ENCODE results near the gene SCUBE1.
A peak's percentile ranks its signal among the peaks of the same experiment; 100 is the strongest.

Gene SCUBE1

GRCh38 chr22:43344520-43344787 lies 1.3 kb upstream of the SCUBE1 start:
- H3K27ac Mint-ChIP-seq: no peak overlapping the region
- H3K36me3 Mint-ChIP-seq (ENCODE audit: low read depth): no peaks in the 10 kb centered on the region
- intact Hi-C loops (cut with micrococcal nuclease): no loop called here
- H3K9me3 Mint-ChIP-seq: no peaks in the 10 kb centered on the region
- H3K27me3 Mint-ChIP-seq: peaks cover 47% of the 10 kb centered on the region
- peaks cover 49% of the 10 kb centered on the region for H3K4me1 Mint-ChIP-seq (ENCODE audit: low read depth)
- H3K4me3 Mint-ChIP-seq: no peak overlapping the region

DNA sequence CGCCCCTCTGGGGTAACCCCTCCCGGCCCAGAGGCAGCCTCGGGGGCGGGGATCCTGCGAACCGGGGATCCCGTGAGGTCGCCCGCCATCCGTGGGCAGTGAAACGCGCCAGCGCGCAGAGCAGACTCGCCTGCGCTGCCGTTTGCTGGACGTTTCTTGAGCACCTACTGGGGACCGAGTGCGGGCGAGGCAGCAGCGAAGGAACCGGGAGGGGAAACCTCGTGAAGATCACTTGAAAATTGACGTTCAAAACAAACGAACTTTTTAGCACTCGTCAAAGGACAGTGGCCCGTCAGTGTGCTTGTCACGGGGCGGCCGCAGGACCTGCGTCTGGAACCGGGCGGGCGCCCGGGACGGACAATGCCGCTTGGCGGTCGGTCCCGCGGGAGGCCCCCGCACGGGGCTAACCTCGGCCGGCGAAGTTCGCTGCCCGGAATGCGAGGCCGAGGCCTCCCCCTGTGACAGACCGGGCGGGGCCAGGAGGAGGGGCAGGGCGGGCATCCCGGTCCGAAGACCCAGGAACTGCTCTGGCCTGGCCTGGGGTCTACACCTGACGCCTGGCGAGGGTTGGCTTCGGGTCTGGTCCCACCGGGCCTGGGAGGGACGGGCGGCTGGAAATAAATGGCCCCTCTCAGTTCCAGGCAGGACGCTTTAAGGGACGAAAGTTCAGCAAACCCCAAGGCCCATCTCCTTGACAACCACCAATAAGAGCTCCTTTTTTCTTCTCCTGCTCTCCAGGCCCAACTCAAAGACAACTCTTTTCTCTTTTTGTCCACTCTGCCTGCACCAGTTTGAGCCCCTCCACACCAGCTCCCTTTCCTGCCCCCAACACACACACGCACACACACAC lies 723 bp upstream of the SCUBE1 start:
- Mint-ChIP-seq H3K4me3 (no peak overlapping the region), H3K27ac (no peak overlapping the region), H3K4me1 (ENCODE audit: low read depth) (peaks cover 49% of the 10 kb centered on the region), H3K27me3 (peaks cover 49% of the 10 kb centered on the region), H3K36me3 (ENCODE audit: low read depth) (no peaks in the 10 kb centered on the region), H3K9me3 (no peaks in the 10 kb centered on the region)
- intact Hi-C loops (cut with micrococcal nuclease): no loop called here

DNA sequence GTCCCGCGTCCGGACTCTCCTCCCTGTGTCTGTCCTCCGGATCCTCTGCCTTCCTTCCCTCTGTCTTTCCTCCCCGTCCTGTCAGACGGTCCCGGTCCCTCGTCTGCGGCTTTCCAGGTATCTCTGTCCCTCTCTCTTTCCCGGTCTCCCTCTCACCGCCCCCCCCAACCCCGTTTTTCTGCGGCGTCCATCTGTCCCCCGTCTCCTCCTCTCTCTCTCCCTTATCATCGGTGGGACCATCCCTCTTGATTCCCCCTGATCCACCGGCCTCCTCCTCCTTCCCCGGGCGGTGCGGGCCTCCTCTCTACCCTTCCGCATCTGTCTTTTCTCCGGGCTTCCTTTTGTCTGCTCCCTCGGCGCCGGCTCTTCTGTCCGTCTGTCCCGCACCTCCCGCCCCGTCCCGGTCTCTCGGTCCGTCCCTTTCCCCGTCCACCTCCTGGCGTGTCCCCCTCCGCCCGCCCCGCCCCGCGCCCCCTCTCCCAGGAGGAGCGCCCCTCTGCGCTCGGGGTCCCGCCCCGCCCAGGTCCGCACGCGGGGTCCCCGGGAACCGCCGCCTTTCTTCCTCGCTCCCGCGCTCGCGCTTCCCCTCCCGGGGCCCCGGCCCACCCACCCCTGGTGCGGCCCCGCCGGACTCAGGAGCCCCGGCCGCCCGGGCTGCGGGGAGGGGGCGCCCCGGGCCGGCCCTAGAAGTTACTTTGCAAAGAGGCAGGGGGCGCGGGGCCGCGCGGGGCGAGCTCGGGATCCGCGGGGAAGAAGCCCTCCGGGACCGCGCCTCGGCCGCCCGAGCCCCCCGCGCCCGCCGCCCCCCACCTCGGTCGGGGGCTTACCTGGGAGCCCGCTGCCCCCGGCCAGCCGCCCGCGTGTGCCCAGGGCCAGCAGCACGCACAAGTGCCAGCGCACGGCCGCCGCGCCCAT lies 568 bp downstream of the SCUBE1 start:
- intact Hi-C loops (cut with micrococcal nuclease): no loop called here
- Mint-ChIP-seq H3K36me3 (ENCODE audit: low read depth) (no peaks in the 10 kb centered on the region), H3K4me3 (peak overlapping the region; percentile 28), H3K27ac (no peak overlapping the region), H3K9me3 (no peaks in the 10 kb centered on the region), H3K4me1 (ENCODE audit: low read depth) (peaks cover 43% of the 10 kb centered on the region), H3K27me3 (peaks cover 52% of the 10 kb centered on the region)

DNA sequence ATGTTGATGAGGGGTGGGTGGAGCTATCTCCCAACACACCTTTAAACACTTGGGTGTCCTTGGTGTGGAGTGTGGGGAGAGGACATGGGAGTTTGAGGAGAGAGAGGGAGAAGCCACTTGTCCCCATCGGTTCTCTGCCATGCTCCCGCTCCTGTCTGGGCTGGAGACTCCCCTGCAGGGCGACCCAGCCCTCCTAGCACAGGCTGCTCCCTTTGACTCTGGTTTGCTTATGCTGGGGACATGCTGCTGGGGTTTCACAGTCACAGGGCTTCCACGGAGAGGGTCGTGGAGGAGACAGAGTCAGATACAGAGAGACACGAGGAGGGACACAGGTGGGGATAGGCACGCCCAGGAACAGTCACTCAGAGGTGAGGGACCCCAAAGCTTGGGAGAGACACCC lies 1.6 kb downstream of the SCUBE1 start:
- Mint-ChIP-seq H3K27me3 (peaks cover 52% of the 10 kb centered on the region), H3K4me3 (no peak overlapping the region), H3K36me3 (ENCODE audit: low read depth) (no peaks in the 10 kb centered on the region), H3K27ac (no peak overlapping the region), H3K9me3 (no peaks in the 10 kb centered on the region), H3K4me1 (ENCODE audit: low read depth) (peaks cover 33% of the 10 kb centered on the region)
- intact Hi-C loops (cut with micrococcal nuclease): no loop called here

DNA sequence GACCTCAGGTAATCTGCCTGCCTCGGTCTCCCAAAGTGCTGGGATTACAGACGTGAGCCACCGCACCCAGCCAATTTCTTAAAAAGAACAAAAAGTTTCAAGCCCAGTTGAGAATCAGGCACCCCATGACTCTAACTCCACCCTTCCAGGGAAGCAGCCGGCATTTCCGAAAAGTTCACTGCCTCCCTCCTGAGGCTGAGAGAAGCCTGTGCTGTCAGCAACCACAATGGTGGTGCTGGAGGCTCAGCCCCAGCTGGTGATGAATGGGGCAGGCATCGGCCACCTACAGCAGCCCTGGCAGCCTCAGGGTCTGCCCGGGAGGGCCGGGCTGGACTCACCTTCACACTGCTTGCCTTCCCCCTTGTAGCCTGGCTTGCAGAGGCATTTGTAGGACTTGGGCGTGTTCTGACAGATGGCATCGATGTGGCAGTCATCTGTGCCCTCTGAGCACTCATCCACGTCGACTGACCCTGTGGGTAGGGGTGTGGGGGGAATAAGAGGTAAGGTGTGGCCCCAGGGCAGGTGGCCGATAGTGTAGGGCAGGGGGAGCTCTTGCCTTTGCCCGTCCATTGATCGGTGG lies 4.3 kb downstream of the SCUBE1 start:
- H3K4me1 Mint-ChIP-seq (ENCODE audit: low read depth): peaks cover 11% of the 10 kb centered on the region
- H3K27me3 Mint-ChIP-seq: peaks cover 37% of the 10 kb centered on the region
- intact Hi-C loops (cut with micrococcal nuclease): no loop called here
- no peak overlapping the region for H3K4me3 Mint-ChIP-seq
- H3K36me3 Mint-ChIP-seq (ENCODE audit: low read depth): no peaks in the 10 kb centered on the region
- no peaks in the 10 kb centered on the region for H3K9me3 Mint-ChIP-seq
- H3K27ac Mint-ChIP-seq: no peak overlapping the region

DNA sequence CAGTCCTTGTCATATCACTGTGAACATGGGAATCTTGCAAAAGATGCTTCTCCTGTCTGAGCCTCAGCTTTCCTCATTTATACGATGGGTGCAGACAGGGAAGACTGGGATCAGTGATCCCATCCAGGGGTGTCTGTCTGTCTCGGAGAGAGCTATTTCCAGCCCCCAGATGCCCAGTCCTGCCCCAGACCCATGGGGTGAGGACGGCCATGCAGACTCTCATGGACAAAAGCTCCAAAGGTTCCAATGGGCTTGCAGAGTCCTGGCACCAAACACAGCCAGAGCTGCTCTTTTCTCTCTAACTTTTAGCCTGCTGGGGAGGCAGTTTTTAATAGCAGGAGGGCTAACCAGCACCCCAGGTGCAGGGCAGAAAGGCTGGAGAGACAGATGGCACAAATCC lies 5.2 kb downstream of the SCUBE1 start:
- Mint-ChIP-seq H3K27ac (no peak overlapping the region), H3K36me3 (ENCODE audit: low read depth) (no peaks in the 10 kb centered on the region)
- intact Hi-C loops (cut with micrococcal nuclease): no loop called here

GRCh38 chr22:43337385-43337784 lies 5.8 kb downstream of the SCUBE1 start:
- intact Hi-C loops (cut with micrococcal nuclease): no loop called here

More for the DNA sequence above, 5.2 kb downstream of the SCUBE1 start:
- Mint-ChIP-seq H3K27me3 (peaks cover 34% of the 10 kb centered on the region), H3K4me1 (ENCODE audit: low read depth) (peaks cover 11% of the 10 kb centered on the region), H3K4me3 (no peak overlapping the region), H3K9me3 (no peaks in the 10 kb centered on the region)

DNA sequence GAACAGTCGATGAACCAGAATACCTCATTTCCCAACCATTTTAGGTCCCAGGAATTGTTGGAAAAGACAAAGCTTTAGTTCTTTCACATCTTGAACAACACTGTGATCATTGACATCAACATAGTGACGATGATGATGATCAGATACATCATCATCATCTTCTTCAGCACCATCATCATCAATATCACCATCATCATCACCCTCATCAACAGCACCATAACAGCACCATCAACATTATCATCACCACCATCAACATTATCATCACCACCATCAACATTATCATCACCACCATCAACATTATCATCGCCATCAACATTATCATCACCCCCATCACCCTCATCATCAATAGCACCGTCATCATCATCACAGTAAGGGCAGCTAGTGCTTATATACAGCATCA lies 8.8 kb downstream of the SCUBE1 start:
- no peaks in the 10 kb centered on the region for H3K36me3 Mint-ChIP-seq (ENCODE audit: low read depth)
- H3K4me3 Mint-ChIP-seq: no peak overlapping the region
- no peaks in the 10 kb centered on the region for H3K9me3 Mint-ChIP-seq
- intact Hi-C loops (cut with micrococcal nuclease): no loop called here
- H3K4me1 Mint-ChIP-seq (ENCODE audit: low read depth): no peaks in the 10 kb centered on the region
- H3K27ac Mint-ChIP-seq: no peak overlapping the region
- H3K27me3 Mint-ChIP-seq: peaks cover 4% of the 10 kb centered on the region

More at GRCh38 chr22:43337385-43337784, 5.8 kb downstream of the SCUBE1 start:
- H3K27me3 Mint-ChIP-seq: peaks cover 31% of the 10 kb centered on the region
- H3K9me3 Mint-ChIP-seq: no peaks in the 10 kb centered on the region
- H3K27ac Mint-ChIP-seq: no peak overlapping the region
- H3K4me3 Mint-ChIP-seq: no peak overlapping the region
- H3K36me3 Mint-ChIP-seq (ENCODE audit: low read depth): no peaks in the 10 kb centered on the region
- peaks cover 8% of the 10 kb centered on the region for H3K4me1 Mint-ChIP-seq (ENCODE audit: low read depth)

- H3K27me3 Mint-ChIP-seq: peaks cover 3% of the 10 kb centered on the region
- no peak overlapping the region for H3K4me3 Mint-ChIP-seq
- intact Hi-C loops (cut with micrococcal nuclease): no loop called here
- H3K9me3 Mint-ChIP-seq: no peaks in the 10 kb centered on the region
- no peaks in the 10 kb centered on the region for H3K36me3 Mint-ChIP-seq (ENCODE audit: low read depth)
- no peaks in the 10 kb centered on the region for H3K4me1 Mint-ChIP-seq (ENCODE audit: low read depth)
- no peak overlapping the region for H3K27ac Mint-ChIP-seq
These were observed 9.2 kb downstream of the SCUBE1 start for GRCh38 chr22:43333978-43334377.

DNA sequence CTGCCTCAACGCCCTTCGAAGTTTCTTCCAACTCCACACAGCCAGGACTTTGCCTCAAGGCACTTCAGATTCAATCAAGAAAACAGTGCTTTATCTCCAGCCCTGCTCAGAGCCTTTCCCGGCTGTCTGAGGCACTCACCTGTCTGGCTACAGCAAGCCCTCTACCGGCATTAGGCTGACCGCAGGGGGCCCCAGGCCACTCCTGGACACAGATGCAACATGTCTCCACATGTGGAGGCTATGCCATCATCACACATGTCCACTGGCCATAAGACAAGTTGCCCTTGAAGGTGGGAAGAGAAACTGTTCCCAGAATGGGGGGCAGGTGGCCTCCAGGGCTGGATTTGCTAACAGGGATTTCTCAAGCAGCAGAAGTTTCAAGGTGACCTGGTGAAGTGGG lies 10.0 kb downstream of the SCUBE1 start:
- Mint-ChIP-seq H3K4me1 (ENCODE audit: low read depth) (no peaks in the 10 kb centered on the region), H3K4me3 (no peak overlapping the region), H3K27me3 (peaks cover 2% of the 10 kb centered on the region), H3K27ac (no peak overlapping the region), H3K36me3 (ENCODE audit: low read depth) (no peaks in the 10 kb centered on the region), H3K9me3 (no peaks in the 10 kb centered on the region)
- intact Hi-C loops (cut with micrococcal nuclease): no loop called here

GRCh38 chr22:43331698-43332097 lies 11.5 kb downstream of the SCUBE1 start:
- Mint-ChIP-seq H3K4me3 (no peak overlapping the region), H3K36me3 (ENCODE audit: low read depth) (no peaks in the 10 kb centered on the region)
- intact Hi-C loops (cut with micrococcal nuclease): no loop called here

GRCh38 chr22:43331069-43331451 lies 12.1 kb downstream of the SCUBE1 start:
- H3K27me3 Mint-ChIP-seq: peaks cover 2% of the 10 kb centered on the region
- H3K9me3 Mint-ChIP-seq: no peaks in the 10 kb centered on the region
- H3K4me1 Mint-ChIP-seq (ENCODE audit: low read depth): no peaks in the 10 kb centered on the region
- no peaks in the 10 kb centered on the region for H3K36me3 Mint-ChIP-seq (ENCODE audit: low read depth)
- H3K4me3 Mint-ChIP-seq: no peak overlapping the region
- H3K27ac Mint-ChIP-seq: no peak overlapping the region
- intact Hi-C loops (cut with micrococcal nuclease): no loop called here

More at GRCh38 chr22:43331698-43332097, 11.5 kb downstream of the SCUBE1 start:
- Mint-ChIP-seq H3K27ac (no peak overlapping the region), H3K4me1 (ENCODE audit: low read depth) (no peaks in the 10 kb centered on the region), H3K9me3 (no peaks in the 10 kb centered on the region), H3K27me3 (peaks cover 1% of the 10 kb centered on the region)

DNA sequence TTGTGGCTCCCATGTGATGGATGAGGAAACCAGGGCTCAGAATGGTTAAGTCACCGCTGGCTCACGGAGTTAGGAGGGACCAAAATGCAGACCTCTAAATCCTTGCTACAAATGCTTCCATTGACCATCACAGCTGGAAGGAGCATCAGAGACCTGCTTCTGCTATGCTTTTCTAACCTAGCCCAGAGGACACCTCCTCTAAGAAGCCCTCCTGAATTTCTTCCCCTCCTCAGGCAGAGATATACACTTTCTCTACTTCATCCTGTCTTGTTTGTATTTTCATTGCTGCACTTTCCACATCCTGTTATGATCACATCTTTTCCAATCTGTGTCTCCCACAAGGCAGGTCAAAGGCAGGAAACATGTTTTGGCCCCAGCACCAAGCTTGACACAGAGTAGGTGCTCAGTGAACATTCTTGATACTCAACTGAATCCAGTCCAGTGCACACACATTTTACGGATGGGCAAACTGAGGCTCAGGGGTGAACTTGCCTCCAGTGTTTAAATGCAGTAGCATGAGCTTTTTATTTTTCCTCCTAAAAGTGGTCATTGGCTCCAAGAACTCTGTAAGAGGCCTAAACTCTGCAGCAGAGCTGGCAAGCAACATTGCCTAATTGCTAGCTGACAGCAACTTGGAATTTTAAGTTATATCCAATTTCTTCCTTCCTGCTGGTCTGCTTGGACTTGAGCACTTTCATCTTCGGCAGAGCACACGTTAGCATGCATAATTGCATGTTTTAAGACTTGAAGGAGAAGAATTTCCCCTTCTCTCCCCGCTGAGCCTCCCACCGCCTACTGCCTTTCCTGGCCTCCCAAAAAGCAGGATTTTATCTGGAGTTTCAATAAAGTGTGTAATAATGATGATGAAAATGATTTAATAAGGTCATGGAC lies 12.7 kb downstream of the SCUBE1 start:
- peaks cover 2% of the 10 kb centered on the region for H3K27me3 Mint-ChIP-seq
- intact Hi-C loops (cut with micrococcal nuclease): no loop called here
- H3K9me3 Mint-ChIP-seq: no peaks in the 10 kb centered on the region
- no peaks in the 10 kb centered on the region for H3K36me3 Mint-ChIP-seq (ENCODE audit: low read depth)
- H3K27ac Mint-ChIP-seq: no peak overlapping the region
- no peaks in the 10 kb centered on the region for H3K4me1 Mint-ChIP-seq (ENCODE audit: low read depth)
- H3K4me3 Mint-ChIP-seq: no peak overlapping the region

All from dendritic cell treated with granulocyte-macrophage colony-stimulating factor and Interleukin-4, amounts not matched to agents 40 ng/mL and 50 ng/mL, for 4 days (primary cell).